NCI-H146 treated with DMSO at 0.1 percent for 48 hours (cell line): ENCODE measurements around the gene MS4A6E.
"Not testable (repeated sequence)": the region's sequence is repeated elsewhere in the genome, so short reads cannot be mapped to it uniquely, and the experiment has no call there.

ENCODE experiments used
- DNase-seq: peaks from one replicate; lab custom pipeline; 2025; ENCODE audit not compliant: unreplicated experiment; lab: John Stamatoyannopoulos, UW

Gene MS4A6E

DNA sequence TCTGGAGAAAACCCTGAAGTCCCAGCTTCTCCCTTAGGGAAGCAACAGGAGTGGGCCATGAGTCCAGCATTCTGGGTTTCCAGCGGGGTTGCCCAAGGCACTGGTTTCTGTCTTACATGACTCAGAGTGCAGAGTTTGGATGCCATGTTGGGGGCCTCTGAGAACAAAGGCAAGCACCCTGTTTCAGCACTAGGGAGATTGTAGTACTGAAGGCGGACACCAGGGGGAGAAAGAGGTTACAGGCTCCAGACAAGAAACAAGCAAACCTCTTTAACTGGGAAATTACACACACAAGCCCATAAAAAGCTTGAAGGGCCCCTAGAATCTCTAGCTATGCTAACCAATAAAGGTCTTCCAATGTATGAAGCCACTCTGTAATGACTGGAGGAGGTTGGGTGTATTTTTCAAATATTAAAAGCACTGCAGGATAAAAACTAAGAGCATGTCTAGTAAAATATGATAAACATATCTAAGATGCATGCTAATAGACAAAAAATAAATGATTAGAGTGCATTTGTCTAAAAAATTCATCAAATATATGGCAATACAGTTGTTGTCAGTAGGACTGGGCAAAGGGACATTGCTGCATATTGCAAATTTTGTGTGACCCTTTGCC is 7.1 kb downstream of the MS4A6E start:
- DNase-seq = peak; percentile 7

DNA sequence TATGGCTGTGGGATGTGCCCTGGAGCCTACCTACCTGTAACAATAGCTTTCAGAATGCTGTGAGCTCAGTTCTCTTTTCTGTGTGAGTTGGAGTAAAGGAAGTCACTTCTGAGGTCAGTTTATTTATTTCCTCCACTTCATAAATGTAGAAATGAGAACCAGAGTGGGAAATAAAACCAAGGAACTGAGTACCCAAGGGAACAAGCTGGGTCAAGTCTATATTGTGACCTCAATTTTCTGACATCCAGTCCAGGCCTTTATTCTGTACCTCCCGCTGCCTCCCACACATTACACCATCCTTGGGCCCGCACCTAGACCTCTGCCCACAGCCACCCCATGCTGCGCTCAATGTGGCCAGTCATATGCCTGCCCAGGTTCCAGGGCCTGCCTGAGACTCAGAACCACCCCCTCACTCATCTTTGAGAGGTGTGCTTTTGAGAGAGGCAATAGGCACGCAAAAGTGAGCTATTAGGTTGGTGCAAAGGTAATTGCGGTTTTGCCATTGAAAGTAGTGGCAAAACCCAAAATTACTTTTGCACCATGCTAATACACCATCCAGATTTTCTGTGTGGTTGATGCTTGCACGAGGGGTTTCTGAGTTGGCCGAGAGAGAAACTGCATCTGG is 9.8 kb downstream of the MS4A6E start:
- DNase-seq = no peak

DNA sequence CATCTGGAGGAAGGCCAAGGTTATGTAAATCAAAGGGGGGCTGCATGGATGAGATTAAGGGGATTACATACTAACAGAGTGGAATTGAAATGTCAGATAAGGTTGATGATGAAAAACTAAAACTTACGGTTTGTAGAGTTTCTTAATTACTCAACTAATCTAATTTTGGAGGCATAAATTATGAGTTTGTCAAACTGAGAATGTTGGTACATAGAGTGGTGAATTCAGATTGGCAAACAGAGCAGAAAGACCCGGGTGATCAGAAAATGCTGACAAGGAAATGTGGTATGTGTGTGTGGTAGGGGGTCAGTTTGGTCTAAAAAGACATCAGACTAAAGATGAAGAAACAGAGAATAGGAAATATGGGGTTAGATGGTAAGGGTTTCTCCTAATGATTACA is 11.0 kb downstream of the MS4A6E start:
- DNase-seq = no peak

DNA sequence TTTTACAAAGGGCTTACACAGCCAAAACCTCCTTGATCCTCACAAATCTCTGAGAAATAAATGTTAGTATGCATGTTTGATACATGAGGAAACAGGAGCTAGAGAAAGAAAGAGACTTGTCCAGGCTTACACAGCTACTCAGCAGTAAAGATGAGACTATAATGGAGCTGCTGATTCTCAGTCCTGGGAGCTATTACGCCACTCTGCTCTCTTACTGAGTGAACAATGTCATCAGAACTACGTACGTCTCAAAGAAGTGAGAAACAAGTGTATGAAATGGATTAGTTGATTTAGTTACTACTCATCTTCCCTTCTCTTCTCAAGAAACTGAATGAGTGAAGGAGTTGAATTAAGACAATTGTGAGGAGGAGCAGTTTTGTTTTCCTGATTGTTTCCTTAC is 12.3 kb downstream of the MS4A6E start:
- DNase-seq = no peak

DNA sequence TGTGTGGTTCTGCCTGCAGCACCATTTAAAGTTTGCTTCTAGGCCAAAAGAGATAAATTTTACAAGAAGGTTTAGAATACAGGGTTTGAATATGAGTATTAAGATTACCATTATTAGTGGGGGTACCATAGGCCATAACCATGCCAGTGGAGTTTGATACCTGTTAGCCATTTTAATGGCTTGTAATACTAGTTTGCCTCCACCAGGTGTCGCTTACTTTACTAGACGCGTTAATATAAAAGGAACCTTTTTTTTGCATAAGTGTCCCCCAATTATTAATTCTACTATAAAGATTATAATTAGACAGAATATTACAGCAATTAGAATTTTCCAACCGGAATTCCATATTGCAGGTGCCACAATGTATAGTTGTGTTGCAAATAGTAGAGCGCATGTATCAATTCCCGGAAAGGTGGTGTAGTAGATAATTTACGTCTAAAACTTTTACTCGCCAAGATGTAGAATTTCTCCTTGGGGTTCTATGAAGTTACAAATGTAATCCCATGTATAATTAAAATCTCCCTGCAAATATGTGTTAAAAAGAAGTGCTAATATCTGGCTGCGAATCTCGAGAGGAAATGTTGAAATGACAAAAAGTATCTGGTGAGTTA is 16.1 kb downstream of the MS4A6E start:
- peak; percentile 4 for DNase-seq

DNA sequence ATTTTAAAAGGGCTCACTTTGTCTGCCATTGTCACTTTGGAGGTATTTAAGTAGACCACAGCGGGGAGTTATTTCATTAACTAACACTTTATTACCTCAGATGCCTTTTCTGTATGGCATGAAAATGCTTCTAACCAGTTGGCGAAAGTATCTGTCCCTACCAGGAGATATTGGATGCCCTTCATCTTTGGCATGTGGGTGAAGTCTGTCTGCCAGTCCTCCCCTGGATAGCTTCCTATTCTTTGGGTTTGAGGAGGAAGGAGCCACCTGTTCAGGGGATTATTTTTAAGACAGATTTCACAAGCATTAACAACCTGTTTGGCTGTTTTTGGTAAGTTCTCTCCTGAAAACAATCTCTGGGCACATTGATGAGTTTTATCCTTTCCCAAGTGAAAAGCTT is 17.1 kb downstream of the MS4A6E start:
- no peak for DNase-seq

DNA sequence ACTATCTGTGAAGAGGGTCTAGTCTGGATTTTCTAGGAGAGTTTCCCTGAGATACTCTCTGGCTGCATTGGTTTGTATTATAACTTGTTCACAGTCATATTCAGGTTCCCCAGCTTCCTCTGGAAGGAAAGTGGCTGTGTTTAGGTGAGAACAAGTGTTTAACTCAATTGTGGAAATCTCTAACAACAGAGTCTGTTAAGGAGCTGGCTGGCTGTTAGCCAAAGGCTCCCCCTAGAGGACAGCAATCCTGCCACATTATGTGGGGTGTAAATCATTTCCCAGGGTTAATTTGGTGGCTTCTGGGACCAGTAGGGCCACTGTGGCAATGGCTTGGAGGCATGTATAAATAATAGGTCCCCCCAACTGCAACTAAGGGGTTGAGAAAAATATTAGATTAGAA is 18.4 kb downstream of the MS4A6E start:
- DNase-seq = no peak

DNA sequence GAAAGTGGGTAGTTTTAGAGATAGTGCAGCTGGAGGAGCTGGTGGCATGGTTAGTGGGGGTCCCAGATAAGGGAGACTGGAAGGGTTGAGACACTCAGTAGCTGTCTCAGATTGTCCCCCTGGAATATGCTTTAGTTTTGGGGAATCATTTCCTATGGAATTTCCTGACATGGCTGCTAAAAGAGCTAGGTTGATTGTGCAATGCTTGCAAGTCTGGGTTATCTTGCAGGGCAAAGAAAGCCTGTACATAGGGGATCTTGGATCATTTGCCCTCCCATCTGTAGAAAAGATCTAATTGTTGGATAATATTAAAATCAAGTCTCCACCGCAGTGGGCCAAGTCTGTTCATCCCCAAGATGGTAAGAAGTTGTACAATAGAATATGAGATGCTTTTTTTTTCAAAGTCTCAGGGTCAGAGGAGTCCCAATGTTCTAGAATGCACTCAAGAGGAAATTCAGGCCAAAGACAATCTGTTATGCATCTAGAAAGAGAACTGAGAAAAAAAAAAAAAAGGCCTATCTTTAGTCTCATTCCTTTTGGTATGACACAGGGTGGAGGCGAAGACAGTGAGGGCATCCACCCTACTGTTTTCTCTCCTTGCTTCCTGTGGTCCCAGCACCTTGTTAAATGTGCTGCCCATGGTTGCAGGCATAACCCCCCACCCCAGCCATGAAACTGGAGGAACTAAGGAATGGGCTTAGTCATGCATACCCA is 20.2 kb downstream of the MS4A6E start:
- DNase-seq = no peak

DNA sequence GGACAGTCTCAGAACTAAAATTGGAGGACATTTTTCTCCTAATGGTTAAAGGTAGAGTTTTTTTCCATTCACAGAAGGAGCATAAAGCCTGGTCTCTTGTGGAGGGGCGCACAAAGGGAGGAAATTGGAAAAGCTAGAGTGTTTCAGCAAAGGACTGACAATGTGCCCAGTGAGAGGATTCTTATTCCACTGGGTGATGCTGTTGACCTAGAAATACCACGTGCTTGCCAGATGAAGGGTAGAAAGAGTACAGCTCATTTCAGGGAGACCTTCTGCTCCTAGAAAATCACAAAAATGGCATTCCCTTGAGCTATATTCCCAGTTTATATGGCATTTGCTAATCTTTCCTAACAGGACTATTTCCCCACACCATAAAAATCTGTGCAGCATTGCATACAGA is 21.1 kb downstream of the MS4A6E start:
- no peak for DNase-seq

DNA sequence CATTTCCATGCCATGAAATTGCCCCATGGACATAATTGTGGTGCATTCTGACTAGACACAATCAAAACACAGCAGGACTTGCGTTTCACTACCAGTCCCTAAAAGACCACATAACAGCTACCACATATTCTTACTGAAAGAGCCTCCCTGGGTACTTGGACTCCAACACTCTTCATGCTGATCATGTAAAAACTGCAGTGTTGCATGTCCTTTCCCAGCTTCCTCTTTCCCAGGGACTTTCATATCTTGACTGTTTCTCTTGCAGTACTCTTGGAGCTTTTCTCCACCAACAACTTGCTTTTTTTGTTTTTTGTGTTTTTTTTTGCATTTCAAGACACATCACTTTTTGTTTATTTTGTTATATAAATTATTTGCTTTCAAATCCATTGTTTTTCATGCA is 22.9 kb downstream of the MS4A6E start:
- no peak for DNase-seq

DNA sequence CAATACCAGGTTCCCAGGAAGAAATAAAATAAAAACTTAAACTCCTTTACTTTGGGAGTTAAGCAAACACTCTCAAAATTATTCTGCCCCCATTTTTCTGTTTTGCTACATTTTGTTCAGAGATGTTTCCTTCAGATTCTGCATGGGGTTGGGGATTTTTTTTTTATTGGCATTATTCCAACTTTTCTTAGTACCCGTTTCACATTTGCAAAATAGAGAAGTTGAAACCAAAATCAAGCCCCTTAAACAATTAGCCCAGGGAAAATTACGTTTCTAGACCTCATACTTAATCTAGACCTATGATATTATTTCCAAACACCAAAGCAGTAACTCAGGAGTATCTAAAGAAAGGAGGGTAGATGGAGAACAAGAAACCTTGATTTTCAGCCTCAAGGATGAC is 30.7 kb downstream of the MS4A6E start:
- DNase-seq = no peak

DNA sequence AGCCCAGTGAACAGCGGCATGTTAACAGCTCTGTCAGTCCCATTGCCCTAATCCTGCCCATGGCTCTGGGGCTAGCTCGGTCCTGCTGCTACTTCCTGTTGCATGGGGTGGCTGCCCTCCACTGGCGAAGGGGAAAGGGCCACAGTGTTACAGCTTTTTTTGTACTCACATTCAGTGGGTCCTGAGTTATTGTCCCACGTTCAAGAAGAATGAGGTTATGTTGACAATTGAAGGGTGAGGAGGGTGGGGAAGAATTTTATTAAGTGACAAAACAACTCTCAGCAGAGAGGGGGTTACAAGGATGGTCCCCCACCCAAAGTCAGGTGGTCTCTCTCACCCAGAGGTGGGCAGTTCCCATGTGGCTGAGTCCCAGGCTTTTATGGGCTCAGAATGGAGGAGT is 33.6 kb downstream of the MS4A6E start:
- no peak for DNase-seq

DNA sequence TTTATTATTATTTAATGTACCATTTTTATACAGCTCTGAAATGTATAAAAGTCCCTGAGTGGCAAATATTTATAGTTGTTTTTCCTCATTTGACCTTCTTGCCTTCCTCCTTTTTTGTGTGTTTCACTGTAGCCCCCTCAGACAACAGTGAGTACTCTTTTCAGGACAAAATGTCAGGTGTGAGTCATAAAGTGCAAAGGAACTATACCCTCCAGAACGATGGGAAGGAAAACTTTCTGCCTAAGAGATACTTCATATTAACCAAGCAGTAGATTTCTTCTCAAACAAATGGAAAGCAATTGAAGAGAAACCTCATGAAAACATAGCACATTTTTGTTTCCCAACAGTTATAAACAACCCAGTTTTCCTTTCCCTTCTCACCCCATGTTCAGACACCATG is 35.2 kb downstream of the MS4A6E start:
- no peak for DNase-seq

DNA sequence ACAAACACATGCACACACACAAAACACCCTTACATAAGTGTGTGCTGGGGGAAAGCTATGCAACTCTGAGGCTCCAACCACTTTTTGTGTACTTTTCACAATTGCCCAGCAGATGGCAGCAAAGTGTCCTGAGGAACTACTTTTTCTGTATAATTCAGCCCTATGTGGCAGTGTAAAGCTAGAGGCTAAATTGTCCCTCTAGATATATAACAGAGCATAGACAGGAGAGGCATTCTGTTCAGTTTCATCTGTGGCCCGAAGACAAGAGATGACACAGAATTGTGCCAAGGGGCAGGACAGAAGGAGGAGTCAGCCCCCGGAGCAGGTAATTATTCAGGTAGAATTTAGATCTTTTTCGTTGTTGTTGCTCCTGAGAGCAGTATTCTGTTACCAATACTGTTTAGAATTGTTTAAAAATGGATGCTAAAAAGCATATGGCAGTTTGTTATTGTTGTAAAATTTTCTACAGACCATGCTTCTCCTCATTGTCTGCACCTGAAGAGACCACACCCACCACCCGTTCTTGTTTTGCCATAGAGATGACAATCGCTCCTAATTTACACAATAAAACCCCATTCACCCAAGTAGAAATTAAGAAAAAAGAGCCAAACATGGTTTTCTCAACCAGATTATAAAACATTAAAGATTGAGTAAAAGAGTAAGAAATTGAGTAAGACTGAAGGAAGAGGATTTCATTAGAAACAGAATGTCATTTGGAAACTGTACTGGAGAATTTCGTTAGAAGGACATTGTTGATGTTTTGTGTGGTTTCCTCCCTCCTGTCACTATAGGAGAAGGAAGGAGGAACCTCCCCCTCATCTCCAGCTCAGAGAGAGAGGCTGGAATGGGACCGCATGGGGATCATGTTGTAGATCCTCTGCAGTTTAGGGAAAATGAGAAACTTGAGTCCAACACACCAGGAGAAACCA is 36.8 kb downstream of the MS4A6E start:
- DNase-seq = peak; percentile 33

DNA sequence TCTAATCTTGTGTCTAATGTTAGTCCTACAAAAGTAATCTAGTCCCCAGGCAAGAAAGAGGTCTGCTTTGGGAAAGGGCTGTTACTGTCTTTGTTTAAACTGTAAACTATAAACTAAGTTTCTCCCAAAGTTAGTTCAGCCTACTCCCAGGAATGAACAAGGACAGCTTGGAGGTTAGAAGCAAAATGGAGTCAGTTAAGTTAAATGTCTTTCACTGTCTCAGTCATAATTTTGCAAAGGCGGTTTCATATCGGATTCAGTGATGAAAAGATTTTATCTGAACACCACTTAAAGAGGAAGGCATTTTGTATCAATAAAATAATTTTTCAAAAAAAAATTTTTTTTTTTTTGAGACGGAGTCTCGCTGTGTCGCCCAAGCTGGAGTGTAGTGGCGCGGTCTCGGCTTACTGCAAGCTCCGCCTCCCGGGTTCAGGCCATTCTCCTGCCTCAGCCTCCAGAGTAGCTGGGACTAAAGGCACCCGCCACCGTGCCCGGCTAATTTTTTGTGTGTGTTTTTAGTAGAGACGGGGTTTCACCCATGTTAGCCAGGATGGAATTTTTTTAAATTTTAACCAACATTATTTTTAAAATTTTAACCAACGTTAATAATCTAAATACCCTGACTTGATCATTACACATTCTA is 39.3 kb downstream of the MS4A6E start:
- not testable (repeated sequence) for DNase-seq

DNA sequence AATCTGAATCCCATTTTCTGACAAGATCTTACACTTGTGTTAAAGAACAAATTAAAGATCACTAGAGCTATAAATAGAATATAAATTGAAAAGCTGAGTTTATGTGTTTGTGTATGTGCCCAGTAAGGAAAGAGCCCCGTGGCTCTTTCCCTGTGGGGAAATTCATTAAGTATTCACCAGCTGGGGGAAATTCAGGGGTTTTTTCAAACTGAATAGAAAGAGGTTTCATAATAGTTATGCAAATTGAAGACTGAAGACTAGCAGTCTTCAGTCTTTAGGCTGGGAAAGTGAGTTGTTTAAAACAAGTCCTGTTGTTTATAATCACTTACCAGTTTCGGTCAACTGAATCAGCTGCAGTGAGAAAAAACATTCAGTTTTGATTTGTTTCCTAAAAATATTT is 40.0 kb downstream of the MS4A6E start:
- DNase-seq = no peak

DNA sequence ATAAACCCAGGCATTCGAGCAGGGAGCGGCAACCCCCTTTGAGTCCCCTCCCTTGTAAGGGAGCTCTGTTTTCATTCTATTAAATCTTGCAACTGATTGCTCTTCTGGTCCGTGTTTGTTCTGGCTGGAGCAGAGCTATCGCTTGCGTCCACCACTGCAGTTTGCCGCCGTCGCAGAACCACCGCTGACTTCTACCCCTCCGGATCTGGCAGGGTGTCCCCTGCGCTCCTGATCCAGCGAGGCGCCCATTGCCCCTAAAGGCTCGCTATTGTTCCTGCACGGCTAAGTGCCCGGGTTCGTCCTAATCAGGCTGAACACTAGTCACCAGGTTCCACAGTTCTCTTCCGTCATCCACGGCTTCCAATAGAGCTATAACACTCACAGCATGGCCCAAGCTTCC is 40.8 kb downstream of the MS4A6E start:
- DNase-seq = no peak

DNA sequence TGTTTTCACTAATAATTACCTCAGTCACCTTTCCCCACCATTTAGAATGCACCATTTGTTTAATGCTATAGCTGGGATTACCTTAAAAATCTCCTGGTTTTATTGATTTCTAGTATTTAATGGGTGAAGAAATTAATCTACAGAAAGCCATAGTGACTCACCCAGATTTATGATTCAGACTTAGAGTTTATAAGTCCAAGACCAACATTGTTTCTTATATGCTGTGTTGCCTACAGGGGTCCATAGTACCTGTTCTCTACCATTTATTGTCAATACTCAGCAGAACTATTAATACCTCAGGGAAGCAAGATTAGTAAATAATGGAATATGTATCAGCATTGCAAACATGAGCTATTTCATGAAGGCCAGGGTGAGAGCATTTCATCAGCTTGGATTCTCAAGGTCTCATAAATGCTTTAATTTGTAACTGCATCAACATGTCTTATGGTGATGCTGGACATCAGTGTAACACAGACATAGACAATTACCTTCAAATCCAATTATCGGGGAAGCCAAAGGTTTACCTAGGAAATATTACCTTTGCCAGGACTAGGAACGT is 43.3 kb downstream of the MS4A6E start:
- no peak for DNase-seq

DNA sequence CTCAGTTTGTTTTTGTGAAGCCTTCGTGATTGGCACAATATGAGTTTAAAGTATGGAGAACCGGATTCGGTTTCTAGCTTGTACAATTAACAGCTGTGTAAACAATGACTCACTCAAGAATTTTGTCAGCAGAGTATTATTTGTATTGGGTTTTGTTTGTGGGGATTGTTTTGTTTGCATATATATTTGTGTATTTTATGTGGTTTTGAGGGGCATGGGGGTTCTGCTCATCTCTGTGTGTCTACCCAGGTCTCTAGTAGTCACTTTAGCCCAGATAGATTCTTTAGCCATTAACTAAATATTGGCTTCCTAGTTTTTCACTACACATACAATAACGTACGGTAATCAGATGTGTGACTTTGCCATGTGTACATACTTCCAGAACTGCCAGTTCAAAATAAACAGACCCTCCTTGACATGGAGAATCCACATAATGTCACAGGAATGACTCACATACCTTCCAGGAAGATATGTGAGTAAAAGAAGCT is 43.8 kb downstream of the MS4A6E start:
- DNase-seq = peak; percentile 58

DNA sequence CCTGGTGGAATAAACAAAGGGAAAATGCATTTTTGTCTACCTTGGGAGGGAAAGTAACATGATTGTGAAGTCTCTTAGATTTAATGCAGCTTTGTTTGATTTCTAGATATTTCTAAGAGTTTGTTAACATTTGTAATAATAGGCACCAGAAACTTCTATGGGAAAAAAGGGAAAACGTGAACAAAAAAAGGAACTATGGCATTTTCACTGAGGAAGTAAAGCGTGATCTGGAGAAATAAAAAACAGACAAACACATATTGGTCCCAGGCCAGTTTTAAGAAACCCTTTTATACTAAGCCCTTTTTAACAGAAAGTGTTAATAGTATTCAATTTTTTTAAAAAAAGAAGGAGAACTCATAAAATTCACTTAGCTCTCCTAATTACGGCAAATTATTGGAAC is 44.3 kb downstream of the MS4A6E start:
- no peak for DNase-seq
